Left ventricle myocardium inferior (tissue), 1 donor: ENCODE measurements around the gene ZKSCAN4. TPM values are rescaled to one million over a fixed set of nuclear protein-coding genes. Genes with fewer than 3 reads are reported as not detected.

Source experiments
- DNase-seq: peaks from one replicate; pipeline ENCODE4 v3.0.0-alpha.2; 2020
- H3K27ac ChIP-seq: fragments of 200-600 bp; replicated peaks from 2 replicates; pipeline ENCODE4 v1.8.0; 2021
- H3K27me3 ChIP-seq: fragments of 200-600 bp; 2 replicates; pipeline ENCODE4 v1.8.0; 2021; ENCODE audit warnings: low read depth
- H3K36me3 ChIP-seq: fragments of 200-600 bp; 2 replicates; pipeline ENCODE4 v1.8.0; 2021
- H3K4me1 ChIP-seq: fragments of 200-600 bp; 2 replicates; pipeline ENCODE4 v1.8.0; 2021
- H3K4me3 ChIP-seq: fragments of 200-600 bp; 2 replicates; pipeline ENCODE4 v1.8.0; 2021; ENCODE audit warnings: mild to moderate bottlenecking, moderate library complexity
- H3K9me3 ChIP-seq: fragments of 200-600 bp; replicated peaks from 2 replicates; pipeline ENCODE4 v1.8.0; 2021
- intact Hi-C: fragments of 100-400 bp; cut with micrococcal nuclease; formaldehyde crosslinking; loops from one replicate; pipeline ENCODE4 v1.11.0; 2022
- total RNA-seq: library from RNA; stranded (reverse); fragmentation: NEBNext Ultra II Directional; extraction: Animal tissue kit (Norgen Biotek cat#: 25700); gene quantifications from one replicate; pipeline ENCODE4 v1.2.1, GENCODE V29; 2021
- TF ChIP-seq, protein P1 (sequence below): fragments of 200-600 bp; IDR thresholded peaks from 2 replicates; pipeline ENCODE4 v1.8.0; 2021; ENCODE audit warnings: antibody characterized with exemption, mild to moderate bottlenecking, borderline replicate concordance
- donor health status: DM: no; HTN: yes; CAD: no; lungs with severe emphysema.

Gene ZKSCAN4
- total RNA-seq, 1 donor from 2014 or later = 3.1 TPM

DNA sequence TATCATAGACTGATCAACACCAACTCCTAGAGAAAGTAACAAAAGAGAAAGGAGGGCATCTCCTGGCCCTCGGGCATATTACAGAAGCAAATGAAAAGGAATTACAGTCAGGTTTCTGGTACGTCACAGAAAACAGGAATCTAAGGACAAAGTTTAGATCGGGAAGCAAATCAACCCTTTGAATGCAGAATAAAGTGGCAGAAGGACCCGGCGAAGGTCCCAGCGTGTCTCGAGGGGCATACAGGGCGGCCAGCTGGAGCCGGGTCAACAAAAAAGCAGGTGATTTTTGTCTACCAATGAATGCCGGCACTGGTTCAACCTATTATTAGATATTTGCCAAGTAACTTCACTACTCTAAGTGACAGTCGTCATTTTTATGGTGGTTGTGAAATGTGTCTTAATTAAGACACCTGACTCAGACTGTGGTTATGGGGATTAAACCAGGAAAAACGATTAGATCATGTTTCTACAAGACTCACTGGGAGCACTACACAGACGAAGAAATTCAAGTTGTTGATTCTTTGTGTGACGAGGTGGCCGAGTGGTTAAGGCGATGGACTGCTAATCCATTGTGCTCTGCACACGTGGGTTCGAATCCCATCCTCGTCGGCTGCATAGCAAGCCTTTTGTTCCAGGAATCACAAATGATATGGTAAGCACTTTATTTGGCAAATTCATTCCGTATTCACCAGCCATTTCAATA is 39.4 kb downstream of the ZKSCAN4 start:
- H3K27ac ChIP-seq = no peak overlapping the region
- H3K4me3 ChIP-seq = peak overlapping the region; percentile 49
- peaks cover 22% of the 10 kb centered on the region for H3K4me1 ChIP-seq
- TF ChIP-seq, protein P1, sequence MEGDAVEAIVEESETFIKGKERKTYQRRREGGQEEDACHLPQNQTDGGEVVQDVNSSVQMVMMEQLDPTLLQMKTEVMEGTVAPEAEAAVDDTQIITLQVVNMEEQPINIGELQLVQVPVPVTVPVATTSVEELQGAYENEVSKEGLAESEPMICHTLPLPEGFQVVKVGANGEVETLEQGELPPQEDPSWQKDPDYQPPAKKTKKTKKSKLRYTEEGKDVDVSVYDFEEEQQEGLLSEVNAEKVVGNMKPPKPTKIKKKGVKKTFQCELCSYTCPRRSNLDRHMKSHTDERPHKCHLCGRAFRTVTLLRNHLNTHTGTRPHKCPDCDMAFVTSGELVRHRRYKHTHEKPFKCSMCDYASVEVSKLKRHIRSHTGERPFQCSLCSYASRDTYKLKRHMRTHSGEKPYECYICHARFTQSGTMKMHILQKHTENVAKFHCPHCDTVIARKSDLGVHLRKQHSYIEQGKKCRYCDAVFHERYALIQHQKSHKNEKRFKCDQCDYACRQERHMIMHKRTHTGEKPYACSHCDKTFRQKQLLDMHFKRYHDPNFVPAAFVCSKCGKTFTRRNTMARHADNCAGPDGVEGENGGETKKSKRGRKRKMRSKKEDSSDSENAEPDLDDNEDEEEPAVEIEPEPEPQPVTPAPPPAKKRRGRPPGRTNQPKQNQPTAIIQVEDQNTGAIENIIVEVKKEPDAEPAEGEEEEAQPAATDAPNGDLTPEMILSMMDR = no peak
- H3K27me3 ChIP-seq = peaks cover 90% of the 10 kb centered on the region
- DNase-seq = no peak
- H3K9me3 ChIP-seq = no peaks in the 10 kb centered on the region
- intact Hi-C loops = no loop called here
- no peaks in the 10 kb centered on the region for H3K36me3 ChIP-seq

DNA sequence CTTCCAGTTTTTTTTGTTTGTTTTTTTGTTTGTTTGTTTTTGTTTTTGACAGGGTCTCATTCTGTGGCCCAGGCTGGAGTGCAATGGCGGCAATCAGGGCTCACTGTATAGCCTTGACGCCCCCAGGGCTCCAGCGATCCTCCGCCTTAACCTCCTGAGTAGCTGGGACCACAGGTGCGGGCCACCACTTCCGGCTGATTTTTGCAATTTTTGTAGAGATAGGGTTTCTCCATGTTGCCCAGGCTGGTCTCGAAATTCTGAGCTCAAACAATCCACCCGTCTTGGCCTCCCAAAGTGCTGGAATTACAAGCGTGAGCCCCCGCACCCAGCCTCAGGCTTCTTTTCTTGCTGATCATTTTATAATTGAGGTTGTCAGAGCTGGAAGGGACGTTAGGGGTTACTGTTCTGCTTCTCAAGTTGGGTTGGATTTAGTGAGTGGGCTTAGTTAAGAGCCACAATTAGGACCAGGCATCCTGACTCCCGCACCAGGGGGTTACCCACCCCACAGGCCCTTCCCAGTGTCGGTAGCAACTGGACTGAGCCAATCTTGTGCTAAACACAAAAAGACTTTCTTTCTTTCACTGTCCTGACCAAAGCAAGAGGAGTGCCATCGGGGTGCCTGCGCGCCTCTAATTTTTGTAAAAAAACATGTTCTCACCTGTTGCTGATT is 40.1 kb downstream of the ZKSCAN4 start:
- Histone ChIP-seq H3K4me3 (peak overlapping the region; percentile 49), H3K27ac (no peak overlapping the region), H3K4me1 (peaks cover 22% of the 10 kb centered on the region), H3K36me3 (no peaks in the 10 kb centered on the region), H3K9me3 (no peaks in the 10 kb centered on the region), H3K27me3 (peaks cover 96% of the 10 kb centered on the region)
- TF ChIP-seq, protein P1 = no peak
- no peak for DNase-seq
- intact Hi-C loops = no loop called here

DNA sequence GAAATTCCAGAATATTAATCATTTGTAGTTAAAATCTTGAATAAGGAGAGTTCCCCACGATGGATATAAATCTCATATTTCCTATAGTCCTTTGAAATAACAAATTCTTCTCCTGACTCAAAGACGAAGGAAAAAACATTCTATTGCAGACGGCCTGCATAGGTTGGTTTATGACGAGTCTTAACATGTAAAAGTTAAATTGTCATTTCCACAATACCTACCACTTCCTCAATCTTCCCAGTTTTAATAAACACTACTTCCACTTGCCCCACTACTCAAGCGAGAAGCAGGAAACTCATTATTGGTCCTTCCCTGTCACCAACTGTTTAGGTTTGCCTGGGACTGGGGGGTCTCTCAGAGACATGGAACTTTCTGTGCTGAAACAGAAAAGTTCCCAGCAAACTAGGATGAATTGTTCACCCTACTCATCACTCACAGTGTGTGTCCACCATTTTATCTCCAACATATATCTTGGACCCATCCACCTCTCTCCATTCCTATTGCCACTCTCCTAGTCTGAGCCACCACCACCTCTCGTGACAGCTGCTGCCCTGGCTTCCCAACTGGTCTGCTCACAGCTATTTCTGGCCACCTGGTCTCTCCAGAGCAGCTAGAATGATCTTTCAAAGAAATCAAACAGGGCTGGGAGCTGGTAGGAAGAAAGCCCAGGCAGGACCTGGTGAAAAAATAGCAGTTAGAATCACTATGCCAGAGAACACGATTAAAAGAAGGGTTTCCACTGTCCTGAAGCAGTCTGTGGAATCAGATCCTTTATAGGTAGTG is 42.1 kb downstream of the ZKSCAN4 start:
- no peak overlapping the region for H3K27ac ChIP-seq

DNA sequence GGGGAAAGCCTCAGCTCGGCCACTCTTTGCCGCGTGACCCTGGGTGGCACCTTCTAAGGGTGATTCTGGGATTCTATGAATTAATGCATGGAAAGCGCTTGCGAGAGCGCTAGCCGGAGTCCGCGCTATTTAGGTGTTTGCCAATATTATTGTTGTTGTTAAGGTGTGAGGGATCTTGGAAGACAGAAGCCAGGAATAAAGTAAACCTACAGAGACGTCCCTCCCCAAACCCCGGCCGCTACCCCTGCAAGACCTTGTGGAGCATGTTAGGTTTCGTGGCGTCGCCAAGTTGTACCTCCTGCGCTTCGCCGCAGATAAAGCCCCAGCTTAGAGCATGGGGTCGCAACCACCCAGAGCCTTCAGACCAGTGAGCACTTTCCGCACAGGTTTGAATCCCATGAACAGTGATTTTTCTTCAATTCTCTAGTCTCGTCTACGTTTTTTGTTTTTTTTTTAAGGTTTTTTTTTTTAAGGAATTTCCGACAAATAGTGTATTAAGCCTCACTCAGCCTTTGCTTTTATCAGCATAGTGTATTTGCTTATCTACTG is 43.9 kb downstream of the ZKSCAN4 start:
- DNase-seq = no peak
- TF ChIP-seq, protein P1 = no peak
- H3K36me3 ChIP-seq = no peaks in the 10 kb centered on the region
- H3K4me1 ChIP-seq = peaks cover 22% of the 10 kb centered on the region
- intact Hi-C loops = no loop called here
- peaks cover 100% of the 10 kb centered on the region for H3K27me3 ChIP-seq
- peaks cover 16% of the 10 kb centered on the region for H3K9me3 ChIP-seq
- H3K27ac ChIP-seq = no peak overlapping the region
- peak overlapping the region; percentile 54 for H3K4me3 ChIP-seq

More for the DNA sequence above, 42.1 kb downstream of the ZKSCAN4 start:
- TF ChIP-seq, protein P1 = no peak
- H3K4me1 ChIP-seq = peaks cover 22% of the 10 kb centered on the region
- no peak for DNase-seq
- H3K27me3 ChIP-seq = peaks cover 100% of the 10 kb centered on the region
- H3K4me3 ChIP-seq = no peak overlapping the region
- H3K9me3 ChIP-seq = no peaks in the 10 kb centered on the region
- intact Hi-C loops = no loop called here
- no peaks in the 10 kb centered on the region for H3K36me3 ChIP-seq

DNA sequence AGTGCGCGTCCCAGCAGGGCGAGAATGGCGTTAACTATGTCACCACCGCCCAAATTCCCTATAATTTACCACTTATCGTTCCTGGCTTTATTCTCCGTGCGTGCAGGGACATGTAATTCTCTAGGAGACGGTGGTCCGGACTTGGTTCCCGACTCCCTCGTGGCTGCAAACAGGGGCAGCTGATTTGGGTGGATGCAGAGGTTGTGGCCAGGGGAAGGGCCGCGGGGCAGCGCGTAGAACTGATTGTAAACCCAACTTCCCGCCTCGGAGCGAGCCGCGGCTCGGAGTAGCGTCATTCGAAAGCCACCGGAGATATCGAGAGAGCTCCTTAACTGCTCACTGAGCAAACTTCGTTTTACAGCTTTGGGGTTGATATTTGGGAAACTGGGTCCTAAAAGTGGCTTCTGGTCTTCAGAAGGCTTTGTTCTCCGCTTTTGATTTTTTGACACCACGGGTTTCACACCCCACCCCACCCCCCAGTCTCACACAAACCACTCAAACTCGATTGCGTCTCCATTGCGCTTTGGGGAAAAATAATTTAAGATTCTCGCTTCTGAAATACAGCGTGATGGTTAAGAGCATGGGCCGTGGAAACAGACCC is 44.5 kb downstream of the ZKSCAN4 start:
- Histone ChIP-seq H3K4me3 (peak overlapping the region; percentile 54), H3K9me3 (peaks cover 20% of the 10 kb centered on the region), H3K27me3 (peaks cover 100% of the 10 kb centered on the region)

More for the DNA sequence above, 44.5 kb downstream of the ZKSCAN4 start:
- no peak for DNase-seq
- no peak overlapping the region for H3K27ac ChIP-seq
- peaks cover 19% of the 10 kb centered on the region for H3K4me1 ChIP-seq
- H3K36me3 ChIP-seq = no peaks in the 10 kb centered on the region
- intact Hi-C loops = no loop called here
- TF ChIP-seq, protein P1 = no peak
